ENCODE results near the gene SLC5A2. TPM values are rescaled to one million over a fixed set of nuclear protein-coding genes. Genes with fewer than 3 reads are reported as not detected.

Gene SLC5A2
- total RNA-seq, 2 experiments from 2014 or later, result 0.21 TPM; not detected in 1

- DNase-seq, result no peak
- CTCF ChIA-PET, result interaction anchor here (1.8 to 3.2 kb wide), 2 partner anchors 8 to 9 kb away, joined by 8 to 16 read pairs; partner anchors contain the start of gene ZNF843
- no peaks in the 10 kb centered on the region for H3K27me3 Mint-ChIP-seq
- no peaks in the 10 kb centered on the region for H3K9me3 Mint-ChIP-seq
- H3K4me3 Mint-ChIP-seq, result no peak overlapping the region
- H3K36me3 Mint-ChIP-seq, result peaks cover 6% of the 10 kb centered on the region
- peak overlapping the region; percentile 12 for H3K27ac Mint-ChIP-seq
- POLR2A ChIA-PET, result interaction anchor here (0.6 kb wide), 1 partner anchor 38 kb away, joined by 3 read pairs; no protein-coding TSS in a partner anchor
- peaks cover 38% of the 10 kb centered on the region for H3K4me1 Mint-ChIP-seq (ENCODE audit: low read depth)
- intact Hi-C loops (cut with micrococcal nuclease), result no loop called here
These were observed 30.3 kb upstream of the SLC5A2 start for GRCh38 chr16:31452631-31453106.

- DNase-seq, result no peak
- Mint-ChIP-seq H3K4me1 (ENCODE audit: low read depth) (peaks cover 44% of the 10 kb centered on the region), H3K27ac (no peak overlapping the region), H3K9me3 (no peaks in the 10 kb centered on the region), H3K27me3 (no peaks in the 10 kb centered on the region), H3K4me3 (no peak overlapping the region), H3K36me3 (peaks cover 13% of the 10 kb centered on the region)
- intact Hi-C loops (cut with micrococcal nuclease), result no loop called here
- ChIA-PET CTCF (interaction anchor here (3.2 kb wide), 1 partner anchor 10 kb away, joined by 16 read pairs; the partner anchor contains the start of gene ZNF843), POLR2A (no interaction called here)
These were observed 29.4 kb upstream of the SLC5A2 start for GRCh38 chr16:31453255-31454204.

GRCh38 chr16:31455601-31456314 lies 27.2 kb upstream of the SLC5A2 start:
- intact Hi-C loops (cut with micrococcal nuclease), result loop anchor here (5.0 kb wide), 2 partner anchors 262 to 798 kb away; partner anchors contain the start of gene FBRS
- Mint-ChIP-seq H3K27ac (peak overlapping the region; percentile 23), H3K36me3 (peaks cover 13% of the 10 kb centered on the region), H3K4me1 (ENCODE audit: low read depth) (peaks cover 52% of the 10 kb centered on the region), H3K27me3 (no peaks in the 10 kb centered on the region), H3K9me3 (no peaks in the 10 kb centered on the region), H3K4me3 (peak overlapping the region; percentile 41)
- POLR2A ChIA-PET, result interaction anchor here (0.9 to 2.3 kb wide), 2 partner anchors 13 to 257 kb away, joined by 3 to 6 read pairs; partner anchors contain the start of gene ZNF843
- CTCF ChIA-PET, result interaction anchor here (0.6 to 3.4 kb wide), 8 partner anchors 13 to 413 kb away, joined by 3 to 17 read pairs (median 5); partner anchors contain the start of gene ZNF843
- DNase-seq, result peak; percentile 58

GRCh38 chr16:31456988-31457360 lies 25.9 kb upstream of the SLC5A2 start:
- ChIA-PET CTCF (interaction anchor here (1.4 to 3.4 kb wide), 5 partner anchors 14 to 412 kb away, joined by 5 to 17 read pairs (median 11); partner anchors contain the start of gene ZNF843), POLR2A (interaction anchor here (2.3 kb wide), 1 partner anchor 14 kb away, joined by 6 read pairs; the partner anchor contains the start of gene ZNF843)
- peaks cover 53% of the 10 kb centered on the region for H3K4me1 Mint-ChIP-seq (ENCODE audit: low read depth)
- intact Hi-C loops (cut with micrococcal nuclease), result loop anchor here (5.0 kb wide), 2 partner anchors 260 to 800 kb away; partner anchors contain the start of gene FBRS
- no peak overlapping the region for H3K27ac Mint-ChIP-seq
- no peaks in the 10 kb centered on the region for H3K9me3 Mint-ChIP-seq
- H3K27me3 Mint-ChIP-seq, result no peaks in the 10 kb centered on the region
- H3K36me3 Mint-ChIP-seq, result peaks cover 13% of the 10 kb centered on the region
- DNase-seq, result no peak
- peak overlapping the region; percentile 26 for H3K4me3 Mint-ChIP-seq

- H3K27ac Mint-ChIP-seq, result peak overlapping the region; percentile 94
- no peaks in the 10 kb centered on the region for H3K27me3 Mint-ChIP-seq
- intact Hi-C loops (cut with micrococcal nuclease), result loop anchor here (2.0 to 5.0 kb wide), 3 partner anchors 243 to 801 kb away; partner anchors contain the start of gene FBRS
- no peaks in the 10 kb centered on the region for H3K9me3 Mint-ChIP-seq
- ChIA-PET POLR2A (interaction anchor here (0.9 to 3.8 kb wide), 11 partner anchors 14 to 419 kb away, joined by 3 to 18 read pairs (median 4); partner anchors contain the start of genes FUS, RUSF1 and ZNF267), CTCF (interaction anchor here (0.9 to 4.1 kb wide), 11 partner anchors 15 to 505 kb away, joined by 3 to 41 read pairs (median 6); partner anchors contain the start of genes RUSF1 and ZNF843)
- DNase-seq, result peak; percentile 72
- peaks cover 53% of the 10 kb centered on the region for H3K4me1 Mint-ChIP-seq (ENCODE audit: low read depth)
- peak overlapping the region; percentile 83 for H3K4me3 Mint-ChIP-seq
- peaks cover 13% of the 10 kb centered on the region for H3K36me3 Mint-ChIP-seq
These were observed 24.7 kb upstream of the SLC5A2 start for GRCh38 chr16:31458073-31458843.

GRCh38 chr16:31458844-31459686 lies 23.9 kb upstream of the SLC5A2 start, which contains the start of gene ARMC5:
TSS of gene ARMC5 (plus strand) at chr16:31459501. CDS start at chr16:31459525, 24 bp downstream.
- CTCF ChIA-PET, result interaction anchor here (1.0 to 4.1 kb wide), 12 partner anchors 11 to 505 kb away, joined by 3 to 41 read pairs (median 9); partner anchors contain the start of genes RUSF1 and ZNF843
- intact Hi-C loops (cut with micrococcal nuclease), result loop anchor here (1.0 to 5.0 kb wide), 7 partner anchors 242 to 802 kb away; partner anchors contain the start of genes FBRS, ZNF646 and ZNF668

GRCh38 chr16:31459687-31460581 lies 23.0 kb upstream of the SLC5A2 start:
- Mint-ChIP-seq H3K27ac (peak overlapping the region; percentile 94), H3K9me3 (no peaks in the 10 kb centered on the region), H3K36me3 (peaks cover 14% of the 10 kb centered on the region), H3K4me1 (ENCODE audit: low read depth) (peaks cover 44% of the 10 kb centered on the region), H3K4me3 (peak overlapping the region; percentile 87), H3K27me3 (no peaks in the 10 kb centered on the region)
- intact Hi-C loops (cut with micrococcal nuclease), result loop anchor here (1.0 to 5.0 kb wide), 9 partner anchors 17 to 803 kb away; partner anchors contain the start of genes FBRS, RUSF1, ZNF646 and ZNF668
- CTCF ChIA-PET, result interaction anchor here (0.6 to 4.1 kb wide), 32 partner anchors 8 to 506 kb away, joined by 3 to 41 read pairs (median 4); partner anchors contain the start of genes RUSF1 and ZNF843
- peak; percentile 100 for DNase-seq
- POLR2A ChIA-PET, result interaction anchor here (0.6 to 3.8 kb wide), 15 partner anchors 16 to 417 kb away, joined by 3 to 18 read pairs (median 4); partner anchors contain the start of genes FUS, RUSF1, ZNF267 and ZNF646

More at GRCh38 chr16:31458844-31459686, 23.9 kb upstream of the SLC5A2 start, which contains the start of gene ARMC5:
- DNase-seq, result peak; percentile 98
- Mint-ChIP-seq H3K36me3 (peaks cover 13% of the 10 kb centered on the region), H3K9me3 (no peaks in the 10 kb centered on the region), H3K27me3 (no peaks in the 10 kb centered on the region), H3K4me1 (ENCODE audit: low read depth) (peaks cover 48% of the 10 kb centered on the region), H3K4me3 (peak within 1 kb of the TSS; percentile 87), H3K27ac (peak within 1 kb of the TSS; percentile 94)
- POLR2A ChIA-PET, result interaction anchor here (0.7 to 3.8 kb wide), 14 partner anchors 15 to 418 kb away, joined by 3 to 18 read pairs (median 4); partner anchors contain the start of genes FUS, ZNF267, ZNF646 and ZNF668

GRCh38 chr16:31460582-31461002 lies 22.3 kb upstream of the SLC5A2 start:
- H3K27ac Mint-ChIP-seq, result peak overlapping the region; percentile 91
- peaks cover 15% of the 10 kb centered on the region for H3K36me3 Mint-ChIP-seq
- peak overlapping the region; percentile 87 for H3K4me3 Mint-ChIP-seq
- no peak for DNase-seq
- H3K9me3 Mint-ChIP-seq, result no peaks in the 10 kb centered on the region
- CTCF ChIA-PET, result interaction anchor here (0.6 to 4.1 kb wide), 30 partner anchors 9 to 507 kb away, joined by 3 to 41 read pairs (median 4); partner anchors contain the start of genes RUSF1 and ZNF843
- POLR2A ChIA-PET, result interaction anchor here (0.6 to 3.8 kb wide), 8 partner anchors 16 to 417 kb away, joined by 3 to 18 read pairs (median 4); partner anchors contain the start of genes RUSF1 and ZNF267
- no peaks in the 10 kb centered on the region for H3K27me3 Mint-ChIP-seq
- intact Hi-C loops (cut with micrococcal nuclease), result loop anchor here (1.0 kb wide), 2 partner anchors 17 to 48 kb away; partner anchors contain the start of gene RUSF1
- peaks cover 38% of the 10 kb centered on the region for H3K4me1 Mint-ChIP-seq (ENCODE audit: low read depth)

Measured in activated CD4-positive, alpha-beta memory T cell treated with anti-CD3 and anti-CD28 coated beads for 36 hours (primary cell).